DOHH2 (cell line): ENCODE results near the gene SCUBE2.

Experiments
- CTCF ChIP-seq: fragments of 200-600 bp; sonication (generic); IDR thresholded peaks from one replicate; pipeline ENCODE4 v1.5.1; 2014; ENCODE audit warnings: antibody characterized with exemption, mild to moderate bottlenecking, low read depth, low read length; ENCODE audit not compliant: poor library complexity, severe bottlenecking
- EZH2phosphoT487 ChIP-seq: fragments of 200-600 bp; sonication (generic); IDR thresholded peaks from 2 replicates; pipeline ENCODE4 v1.6.1; 2017; ENCODE audit warnings: borderline replicate concordance, mild to moderate bottlenecking, antibody characterized with exemption, low read length, moderate library complexity, mixed read lengths

GRCh38 chr11:9022961-9023680, 68.3 kb downstream of the SCUBE2 start:
- no peak for TF ChIP-seq CTCF
- no peak for TF ChIP-seq EZH2phosphoT487
